Measurements from ENCODE around the gene MYRIP. TPM values are rescaled to one million over a fixed set of nuclear protein-coding genes. Genes with fewer than 3 reads are reported as not detected.

The MYRIP gene
- total RNA-seq, 1 donor from 2014 or later: 2.3 TPM

- DNase-seq (ENCODE audit: extremely low read depth, low read depth, low spot score): no peak
Observed at GRCh38 chr3:40213556-40213955, 404.1 kb downstream of the MYRIP start.

DNA sequence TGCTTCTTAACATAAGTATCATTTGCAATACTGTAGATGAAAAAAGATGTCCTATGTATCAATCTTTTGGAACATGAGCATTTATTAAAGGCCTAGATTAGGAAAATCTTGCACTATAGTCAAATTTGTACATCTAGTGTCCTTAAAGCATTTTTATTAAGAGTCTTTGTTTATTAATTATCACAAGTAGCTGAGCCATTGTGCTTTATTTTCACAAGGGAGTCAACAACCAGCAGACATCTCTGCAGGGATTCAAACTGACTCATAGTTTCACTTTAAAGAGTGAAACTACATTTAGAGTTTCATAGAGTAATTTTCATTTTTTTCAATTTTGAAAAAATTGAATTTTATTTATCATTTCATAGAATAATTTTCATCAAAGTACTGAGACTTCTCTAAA, 405.6 kb downstream of the MYRIP start:
- no peak for DNase-seq (ENCODE audit: extremely low read depth, low read depth, low spot score)

DNA sequence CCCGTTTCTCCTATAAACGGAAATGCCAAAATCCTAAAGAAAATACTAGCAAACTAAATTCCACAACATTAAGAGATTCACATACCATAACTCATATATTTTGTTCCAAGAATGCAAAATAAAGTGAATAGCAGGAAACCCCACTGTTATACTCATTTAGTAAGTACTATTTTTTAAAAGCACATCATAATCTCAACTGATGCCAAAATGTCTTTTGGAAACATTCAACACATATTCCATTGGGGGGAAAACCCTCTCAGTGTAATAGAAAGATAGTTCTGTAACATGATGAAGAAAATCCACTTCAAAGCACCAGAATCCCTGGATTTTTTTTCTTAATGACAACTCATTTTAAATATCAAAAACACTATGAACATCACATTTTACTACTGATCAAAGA, 407.1 kb downstream of the MYRIP start:
- DNase-seq (ENCODE audit: extremely low read depth, low read depth, low spot score): no peak

DNA sequence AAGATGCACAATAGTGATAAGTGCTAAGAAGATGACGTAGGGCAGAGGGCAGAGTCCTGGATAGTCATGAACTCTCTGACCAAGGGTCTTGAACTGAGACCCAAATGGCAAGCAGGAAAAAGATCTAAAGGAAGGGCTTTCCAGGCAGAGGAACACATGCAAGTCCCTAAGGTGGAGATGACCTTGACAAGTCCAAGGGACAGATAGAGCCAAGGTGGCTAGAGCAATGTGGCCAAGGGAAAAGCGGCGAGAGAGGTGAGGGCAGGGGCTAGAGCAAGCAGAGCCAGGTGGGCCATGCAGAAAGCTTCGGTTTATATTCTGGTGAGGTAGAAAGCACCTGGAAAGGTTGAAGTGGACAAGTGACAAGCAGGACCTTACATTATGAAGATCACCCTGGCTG, 414.4 kb downstream of the MYRIP start:
- no peak for DNase-seq (ENCODE audit: extremely low read depth, low read depth, low spot score)

DNA sequence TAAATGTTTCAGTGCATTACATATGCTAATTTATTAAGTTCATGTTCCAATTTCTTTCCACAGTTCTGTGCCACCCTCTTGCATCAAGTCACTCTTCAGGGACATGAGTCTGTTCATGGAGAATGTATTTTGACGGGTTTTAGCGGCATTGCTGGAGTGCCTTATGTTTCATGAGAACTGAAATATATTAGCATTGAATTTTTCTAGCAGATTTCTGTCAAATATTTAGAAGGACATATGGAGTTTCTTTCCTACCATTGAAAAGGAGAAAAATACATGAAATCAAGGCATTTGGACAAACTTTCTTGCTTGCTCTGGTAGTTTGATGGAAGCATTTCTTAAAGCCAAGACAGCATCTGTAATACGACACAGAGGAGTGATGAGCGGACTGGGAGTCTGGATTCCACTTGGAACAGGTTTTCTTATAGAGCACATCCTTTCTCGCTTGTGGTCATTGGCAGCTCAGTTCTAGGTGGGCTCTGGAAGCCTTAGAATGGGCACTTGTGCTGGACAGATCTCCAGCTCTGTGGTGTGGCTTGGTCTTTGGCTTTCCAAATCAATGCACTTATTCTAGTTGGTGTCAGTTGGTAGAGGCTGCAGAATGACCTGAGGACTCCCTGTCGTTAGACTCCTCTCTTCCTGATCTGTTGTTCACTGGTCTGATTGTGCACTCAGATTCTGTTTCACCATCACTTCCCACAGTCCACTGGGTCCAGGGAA, 415.5 kb downstream of the MYRIP start:
- DNase-seq (ENCODE audit: extremely low read depth, low read depth, low spot score): no peak

DNA sequence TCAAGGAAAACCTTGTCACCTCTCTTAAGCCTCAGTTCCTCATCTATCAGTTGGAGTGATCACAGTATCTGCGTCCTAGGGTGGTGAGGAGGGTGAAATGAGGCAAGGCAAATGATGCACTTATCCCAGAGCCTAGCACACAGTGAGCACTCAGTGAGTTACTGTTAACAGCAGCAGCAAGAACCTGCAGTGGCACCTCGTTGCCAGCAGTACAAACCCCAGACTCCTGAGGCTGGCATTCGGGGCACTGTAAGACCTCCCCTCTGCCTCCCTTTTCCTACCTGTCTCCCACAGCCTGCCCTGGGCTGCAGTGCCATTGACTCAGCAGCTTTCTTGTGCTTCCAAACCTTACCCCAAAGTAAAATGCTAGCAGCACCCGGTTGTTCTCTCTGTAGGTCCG, 417.2 kb downstream of the MYRIP start:
- no peak for DNase-seq (ENCODE audit: extremely low read depth, low read depth, low spot score)

DNA sequence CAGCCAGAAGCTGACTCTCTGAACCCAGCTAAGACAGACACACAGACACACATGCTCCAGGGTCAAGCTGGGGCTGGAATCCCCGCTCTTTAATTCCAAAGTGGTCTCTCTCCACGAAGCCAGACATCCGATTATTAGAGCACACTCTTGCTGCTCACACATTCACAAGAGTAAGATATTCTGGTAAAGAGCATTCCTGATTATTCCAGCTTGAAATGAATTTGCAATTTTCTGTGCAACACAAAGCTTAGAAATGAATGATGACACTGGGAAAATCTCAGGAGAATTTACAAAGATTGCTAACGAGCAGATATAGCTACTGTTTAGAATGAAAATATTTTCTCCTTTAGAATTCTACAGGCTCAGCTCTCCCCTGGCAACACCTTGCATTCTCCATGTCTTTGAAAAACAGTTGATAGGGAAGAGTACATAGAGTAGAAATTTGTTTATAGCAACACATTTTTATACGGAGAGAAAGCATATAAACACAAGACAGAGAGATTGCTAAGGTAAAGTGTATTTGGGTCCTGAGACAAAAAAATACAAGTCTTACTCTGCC, 419.5 kb downstream of the MYRIP start:
- DNase-seq (ENCODE audit: extremely low read depth, low read depth, low spot score): no peak

DNA sequence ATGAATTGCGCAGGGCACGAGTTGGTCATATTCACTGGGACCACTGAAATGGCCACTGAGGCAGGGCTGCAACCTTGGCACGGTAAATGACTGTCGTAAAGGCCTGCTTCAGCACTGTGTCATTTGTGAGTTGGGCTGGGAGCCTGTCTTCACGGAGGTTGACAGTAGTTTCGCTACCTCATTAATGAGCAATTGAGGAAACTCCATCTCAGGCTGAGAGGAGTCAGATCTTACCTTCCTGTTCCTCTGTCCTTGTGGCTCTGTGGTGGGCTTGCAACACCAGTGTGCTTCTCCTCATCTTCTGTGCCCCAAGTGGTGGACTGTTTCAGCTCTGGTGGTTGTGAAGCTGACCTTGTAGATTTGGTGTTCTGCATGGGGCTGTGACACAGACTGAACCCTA, 420.0 kb downstream of the MYRIP start:
- DNase-seq (ENCODE audit: extremely low read depth, low read depth, low spot score): no peak

- DNase-seq (ENCODE audit: extremely low read depth, low read depth, low spot score): no peak
Observed at GRCh38 chr3:40229963-40230362, 420.6 kb downstream of the MYRIP start.

GRCh38 chr3:40230382-40230781, 421.0 kb downstream of the MYRIP start:
- DNase-seq (ENCODE audit: extremely low read depth, low read depth, low spot score): no peak

- no peak for DNase-seq (ENCODE audit: extremely low read depth, low read depth, low spot score)
Observed at GRCh38 chr3:40232626-40233025, 423.2 kb downstream of the MYRIP start.

GRCh38 chr3:40237159-40237558, 427.8 kb downstream of the MYRIP start:
- no peak for DNase-seq (ENCODE audit: extremely low read depth, low read depth, low spot score)

DNA sequence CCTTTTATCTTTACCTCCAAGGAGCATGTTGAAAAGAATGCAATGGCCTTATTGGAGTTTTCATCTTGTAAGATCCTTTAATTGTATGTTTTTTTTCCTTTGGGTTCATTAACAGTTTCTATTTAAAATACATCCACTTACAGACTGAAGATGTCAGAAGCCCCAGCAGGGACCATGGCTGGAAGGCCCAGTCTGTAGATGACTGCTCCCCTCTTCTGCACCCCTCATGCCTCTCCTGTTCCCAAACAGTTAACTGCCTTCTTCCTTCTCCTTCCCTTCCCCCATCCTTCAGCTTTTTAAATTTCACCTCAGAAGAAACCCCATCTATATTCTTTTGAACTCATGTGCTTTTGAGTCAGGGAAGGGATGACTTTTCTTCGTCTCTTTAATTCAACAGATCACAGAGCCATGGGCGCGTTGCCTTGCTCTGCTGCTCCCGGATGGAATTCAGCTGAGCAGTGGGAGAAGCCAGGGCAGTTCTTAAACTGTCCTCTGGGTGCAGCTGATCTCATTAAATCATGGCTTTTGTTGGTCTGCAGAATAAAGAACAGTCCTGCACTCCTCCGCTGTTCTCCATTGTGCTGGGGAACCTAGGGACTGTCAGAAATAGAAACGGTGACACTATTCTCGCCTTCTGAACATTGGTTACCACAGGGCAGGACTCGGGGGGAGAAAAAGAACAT, 428.6 kb downstream of the MYRIP start:
- no peak for DNase-seq (ENCODE audit: extremely low read depth, low read depth, low spot score)

DNA sequence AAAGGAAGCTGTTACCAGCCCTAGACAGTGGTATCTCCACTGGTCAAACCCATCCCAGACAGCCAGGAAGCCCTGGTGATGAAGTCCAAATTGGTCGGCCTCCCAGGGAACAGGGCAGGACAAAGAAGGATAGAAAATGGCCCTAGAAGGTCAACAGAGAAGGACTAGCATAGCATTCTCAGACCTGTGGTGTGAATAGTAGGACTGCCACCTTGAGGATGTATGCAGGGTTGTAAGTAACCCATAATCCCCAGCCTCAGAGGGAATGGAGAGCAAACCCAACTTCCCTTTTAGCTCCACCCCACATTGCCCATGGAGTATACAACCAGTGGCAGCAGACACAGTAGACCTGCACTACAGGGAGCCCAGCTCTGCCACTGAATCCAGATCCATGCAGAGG, 431.5 kb downstream of the MYRIP start:
- no peak for DNase-seq (ENCODE audit: extremely low read depth, low read depth, low spot score)

DNA sequence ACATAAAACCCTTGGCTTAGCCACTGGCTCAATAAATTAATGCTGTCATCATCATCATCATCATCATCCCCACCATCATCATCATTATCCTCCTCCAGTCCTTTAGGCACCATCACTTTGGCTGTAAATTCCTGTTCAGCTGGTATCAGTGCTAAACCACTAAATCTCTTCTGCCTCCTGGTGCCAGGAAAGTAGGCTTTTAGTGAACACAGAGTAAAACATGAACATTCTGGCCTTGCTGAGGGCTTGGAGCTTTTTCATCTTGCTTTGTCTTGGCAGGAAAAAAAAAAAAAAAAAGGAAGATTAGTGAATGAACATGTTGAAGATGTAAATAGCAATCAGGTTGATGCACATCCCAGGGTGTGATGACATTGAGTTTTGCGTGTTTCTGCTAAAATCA, 432.8 kb downstream of the MYRIP start:
- no peak for DNase-seq (ENCODE audit: extremely low read depth, low read depth, low spot score)

GRCh38 chr3:40242638-40243037, 433.2 kb downstream of the MYRIP start:
- no peak for DNase-seq (ENCODE audit: extremely low read depth, low read depth, low spot score)

- DNase-seq (ENCODE audit: extremely low read depth, low read depth, low spot score): no peak
Observed at GRCh38 chr3:40243056-40243455, 433.6 kb downstream of the MYRIP start.

DNA sequence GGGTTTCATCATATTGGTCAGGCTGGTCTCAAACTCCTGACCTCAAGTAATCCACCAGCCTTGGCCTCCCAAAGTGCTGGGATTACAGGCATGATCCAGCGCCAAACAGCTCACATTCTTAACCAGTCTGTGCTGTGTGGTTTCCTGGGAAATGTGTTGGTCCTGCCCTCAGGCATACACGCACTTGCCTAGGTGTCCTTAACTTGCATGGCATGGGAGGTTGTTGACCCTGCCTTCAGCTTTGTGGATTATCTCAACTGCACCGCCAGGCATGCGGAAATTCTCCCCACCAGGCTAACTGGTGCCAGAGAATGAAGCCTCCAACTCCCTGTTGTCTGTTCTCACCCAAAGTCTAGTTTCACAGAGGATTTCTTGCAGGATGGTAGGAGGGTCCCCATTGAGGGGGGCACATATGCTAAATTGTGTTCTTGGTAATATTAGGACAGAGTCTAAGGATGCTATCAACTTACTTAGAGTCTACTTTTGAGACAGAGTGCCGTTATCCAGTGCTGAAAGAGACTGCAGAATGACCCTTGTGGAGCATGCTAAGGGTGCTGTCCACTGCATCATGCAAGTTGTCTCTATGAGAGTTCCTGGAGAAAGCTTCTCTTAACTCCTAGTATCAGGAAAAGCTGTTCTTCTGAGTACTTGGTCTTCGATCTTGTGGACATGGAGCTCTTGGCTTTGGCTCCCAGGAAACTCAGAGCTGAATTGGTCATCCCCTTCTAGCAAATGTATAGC, 438.5 kb downstream of the MYRIP start:
- DNase-seq (ENCODE audit: extremely low read depth, low read depth, low spot score): no peak

- no peak for DNase-seq (ENCODE audit: extremely low read depth, low read depth, low spot score)
Observed at GRCh38 chr3:40248591-40248990, 439.2 kb downstream of the MYRIP start.

- DNase-seq (ENCODE audit: extremely low read depth, low read depth, low spot score): no peak
Observed at GRCh38 chr3:40249168-40249567, 439.8 kb downstream of the MYRIP start.

DNA sequence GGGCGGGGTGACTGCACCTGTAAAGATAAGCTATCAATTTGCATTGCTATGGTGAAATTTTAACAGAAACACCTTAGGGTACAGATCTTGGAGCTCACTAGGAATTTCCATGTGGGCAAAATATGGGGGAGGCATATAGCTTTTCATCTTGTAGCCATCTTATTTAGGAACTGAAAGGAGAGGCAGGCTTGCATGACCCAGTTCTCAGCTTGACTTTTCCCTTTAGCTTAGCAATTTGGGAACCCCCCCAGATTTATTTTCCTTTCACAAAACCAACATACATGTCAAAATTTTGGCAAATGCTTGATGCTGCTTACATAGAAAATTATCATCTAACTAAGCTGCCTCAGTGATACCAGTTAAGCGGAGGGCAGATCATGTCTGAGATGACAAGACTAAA, 445.1 kb downstream of the MYRIP start:
- DNase-seq (ENCODE audit: extremely low read depth, low read depth, low spot score): no peak

DNA sequence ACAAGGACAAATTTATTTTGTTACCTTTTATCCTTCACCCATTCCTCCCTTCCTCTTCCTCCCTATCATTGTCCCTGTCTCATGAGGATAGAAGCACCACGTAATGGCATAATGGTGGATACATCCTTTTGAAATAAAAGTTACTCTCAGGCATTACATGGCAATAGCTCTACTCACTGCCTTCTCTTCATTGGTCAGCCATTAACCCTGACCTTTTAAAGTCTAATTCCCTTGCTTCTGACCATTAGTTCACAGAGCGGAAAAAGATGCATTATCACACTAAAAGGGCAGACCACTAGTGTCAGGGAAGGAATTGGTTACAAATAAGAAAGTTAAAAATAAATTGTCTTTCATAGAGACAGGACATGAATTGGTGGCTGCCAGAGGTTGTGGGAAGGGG, 445.5 kb downstream of the MYRIP start:
- no peak for DNase-seq (ENCODE audit: extremely low read depth, low read depth, low spot score)

All from glomerular endothelial cell (primary cell).